K562 (cell line): ENCODE data around the gene NACC1. TPM values are rescaled to one million over a fixed set of nuclear protein-coding genes. Genes with fewer than 3 reads are reported as not detected.
A peak's percentile ranks its signal among the peaks of the same experiment; 100 is the strongest.

Source experiments
- DNMT1 ChIP-seq: fragments of 450-650 bp; IDR thresholded peaks from 2 replicates; pipeline ENCODE4 v1.6.1; 2016; ENCODE audit warnings: antibody characterized with exemption, mild to moderate bottlenecking
- ELF1 ChIP-seq: fragments of 200-800 bp; sonication (Bioruptor generic); IDR thresholded peaks from 2 replicates; pipeline ENCODE4 v1.6.1; 2016; ENCODE audit warnings: missing genetic modification characterization, missing compliant biosample characterization
- MTA1 ChIP-seq: fragments of 450-650 bp; IDR thresholded peaks from 2 replicates; pipeline ENCODE4 v1.6.1; 2017; ENCODE audit warnings: borderline replicate concordance
- NCOA4 ChIP-seq: fragments of 450-650 bp; IDR thresholded peaks from 2 replicates; pipeline ENCODE4 v1.6.1; 2018; ENCODE audit warnings: mild to moderate bottlenecking; ENCODE audit not compliant: partially characterized antibody
- PHB2 ChIP-seq: fragments of 450-650 bp; IDR thresholded peaks from 2 replicates; pipeline ENCODE4 v1.6.1; 2017; ENCODE audit warnings: low read depth
- POLR2H ChIP-seq: IDR thresholded peaks from 2 replicates; pipeline ENCODE4 v1.6.1; 2016; ENCODE audit warnings: missing genetic modification characterization, low read depth, mild to moderate bottlenecking, control low read depth, missing compliant biosample characterization, moderate library complexity
- RHOXF2B ChIP-seq: fragments of 250-450 bp; sonication (Bioruptor Pico); conservative IDR thresholded peaks from 2 replicates; pipeline ENCODE4 v1.5.1; 2021
- SLC30A9 ChIP-seq: fragments of 250-450 bp; sonication (Bioruptor Pico); IDR thresholded peaks from 2 replicates; pipeline ENCODE4 v1.8.0; 2022; ENCODE audit warnings: mild to moderate bottlenecking, moderate library complexity
- ZC3H8 ChIP-seq: fragments of 450-650 bp; IDR thresholded peaks from 2 replicates; pipeline ENCODE4 v1.6.1; 2017
- ZNF23 ChIP-seq: fragments of 250-450 bp; sonication (Bioruptor Pico); IDR thresholded peaks from 2 replicates; pipeline ENCODE4 v1.4.0; 2020; ENCODE audit warnings: mild to moderate bottlenecking
- ZNF3 ChIP-seq: fragments of 250-450 bp; sonication (Bioruptor Pico); IDR thresholded peaks from 2 replicates; pipeline ENCODE4 v1.5.0; 2021; ENCODE audit warnings: mild to moderate bottlenecking, moderate library complexity
- ZNF589 ChIP-seq: fragments of 200-800 bp; sonication (Bioruptor generic); IDR thresholded peaks from 2 replicates; pipeline ENCODE4 v1.6.1; 2016; ENCODE audit warnings: low read depth, missing genetic modification characterization, missing compliant biosample characterization
- ZNF644 ChIP-seq: fragments of 200-800 bp; sonication (Bioruptor generic); IDR thresholded peaks from 2 replicates; pipeline ENCODE4 v1.6.1; 2016; ENCODE audit warnings: low read depth, missing genetic modification characterization, missing compliant biosample characterization
- polyA plus RNA-seq, 8 experiments: library from polyadenylated mRNA; depleted of rRNA in 4 of 8; stranded (reverse) in 5 of 8; unstranded in 3 of 8; fragments of >200 nt; fragmentation: Nextera tagmentation in 2 of 8; fragmentation: Illumina TruSeq in 1 of 8; extraction: Ambion mirVana in 2 of 8; extraction: Trizol in 1 of 8; gene quantifications; 2 replicates each; pipeline versions ENCODE4 v1.2.1 to v1.2.3, GENCODE V29; 2011 to 2014; ENCODE audit warnings: inconsistent platforms in 1 of 8, missing spikeins in 1 of 8
- total RNA-seq, 7 experiments: library from RNA; depleted of rRNA in 6 of 7; stranded (reverse); fragments of >200 nt in 6 of 7; fragmentation: Illumina TruSeq in 2 of 7; extraction: Trizol in 2 of 7; gene quantifications; 2 replicates each; pipeline versions ENCODE4 v1.2.1 to v1.2.3, GENCODE V29; 2011 to 2021; ENCODE audit warnings: low replicate concordance in 1 of 7
- TF ChIP-seq, protein P1 (sequence below): fragments of 250-450 bp; sonication (Bioruptor Pico); IDR thresholded peaks from 2 replicates; pipeline ENCODE4 v1.4.0; 2020; ENCODE audit warnings: mild to moderate bottlenecking, moderate library complexity, borderline replicate concordance
- TF ChIP-seq, protein P2 (sequence below): fragments of 450-650 bp; conservative IDR thresholded peaks from 2 replicates; pipeline ENCODE4 v1.6.1; 2016; ENCODE audit warnings: missing genetic modification characterization, low read depth, mild to moderate bottlenecking, control low read depth, missing compliant biosample characterization
- TF ChIP-seq, protein P3 (sequence below): fragments of 250-450 bp; sonication (Bioruptor Pico); IDR thresholded peaks from 2 replicates; pipeline ENCODE4 v1.4.0; 2020

NACC1 gene
- total and polyA plus RNA-seq, 9 of the 15 experiments (the other 6 are each of a cell fraction or from before 2014, with no cell fraction given) = 0.04 to 96.6 (median 25.8) TPM

DNA sequence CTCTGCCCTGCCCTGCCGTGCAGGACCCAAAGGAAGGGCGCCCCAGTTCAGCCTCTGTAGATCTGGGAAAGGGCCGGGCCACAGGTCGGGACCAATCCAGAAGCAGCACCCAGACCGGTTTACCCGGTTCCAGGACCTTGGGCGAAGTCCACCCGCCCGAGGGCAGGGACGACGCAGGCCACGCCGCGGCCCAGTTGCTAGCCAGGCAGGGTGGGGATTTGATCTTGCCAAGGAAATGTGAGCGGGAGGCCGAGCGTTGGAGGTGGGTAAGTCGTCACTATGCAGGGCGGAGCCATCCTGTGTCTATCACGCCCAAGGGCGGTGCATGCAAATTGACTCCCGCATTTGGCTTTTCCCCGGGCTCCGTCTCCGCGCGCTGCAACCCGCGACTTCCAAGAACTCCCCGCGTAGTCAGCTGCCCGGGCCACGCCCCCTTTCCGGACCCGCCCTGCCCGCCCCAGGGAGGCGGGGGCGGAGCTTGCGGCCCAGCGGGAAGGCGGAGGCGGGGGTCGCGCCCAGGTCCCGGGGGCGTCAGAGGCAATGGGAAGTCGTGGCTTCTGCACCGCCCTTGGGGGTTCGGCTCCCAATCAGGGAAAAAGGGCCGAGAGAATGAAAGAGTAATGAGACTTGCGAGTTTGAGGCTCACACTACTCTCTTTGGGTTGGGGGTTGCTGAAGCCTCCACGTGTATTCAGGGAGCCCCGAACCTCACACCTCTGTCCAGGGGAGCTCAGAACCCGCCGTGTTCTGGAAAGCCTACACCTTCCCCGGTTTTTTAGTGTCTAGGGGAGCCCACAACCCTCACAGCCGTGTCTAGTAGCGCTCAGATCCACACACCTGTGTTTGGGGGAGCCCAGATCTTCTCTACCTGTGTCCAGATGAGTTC is 44.9 kb downstream of the NACC1 start (continued):
- TF ChIP-seq, protein P1, sequence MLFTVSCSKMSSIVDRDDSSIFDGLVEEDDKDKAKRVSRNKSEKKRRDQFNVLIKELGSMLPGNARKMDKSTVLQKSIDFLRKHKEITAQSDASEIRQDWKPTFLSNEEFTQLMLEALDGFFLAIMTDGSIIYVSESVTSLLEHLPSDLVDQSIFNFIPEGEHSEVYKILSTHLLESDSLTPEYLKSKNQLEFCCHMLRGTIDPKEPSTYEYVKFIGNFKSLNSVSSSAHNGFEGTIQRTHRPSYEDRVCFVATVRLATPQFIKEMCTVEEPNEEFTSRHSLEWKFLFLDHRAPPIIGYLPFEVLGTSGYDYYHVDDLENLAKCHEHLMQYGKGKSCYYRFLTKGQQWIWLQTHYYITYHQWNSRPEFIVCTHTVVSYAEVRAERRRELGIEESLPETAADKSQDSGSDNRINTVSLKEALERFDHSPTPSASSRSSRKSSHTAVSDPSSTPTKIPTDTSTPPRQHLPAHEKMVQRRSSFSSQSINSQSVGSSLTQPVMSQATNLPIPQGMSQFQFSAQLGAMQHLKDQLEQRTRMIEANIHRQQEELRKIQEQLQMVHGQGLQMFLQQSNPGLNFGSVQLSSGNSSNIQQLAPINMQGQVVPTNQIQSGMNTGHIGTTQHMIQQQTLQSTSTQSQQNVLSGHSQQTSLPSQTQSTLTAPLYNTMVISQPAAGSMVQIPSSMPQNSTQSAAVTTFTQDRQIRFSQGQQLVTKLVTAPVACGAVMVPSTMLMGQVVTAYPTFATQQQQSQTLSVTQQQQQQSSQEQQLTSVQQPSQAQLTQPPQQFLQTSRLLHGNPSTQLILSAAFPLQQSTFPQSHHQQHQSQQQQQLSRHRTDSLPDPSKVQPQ (CRISPR knock-in tag) = 0 out of 2 replicates have a peak, but pooled peaks have one; percentile 24
- no peak for TF ChIP-seq MTA1
- TF ChIP-seq NCOA4 = no peak
- no peak for TF ChIP-seq ZNF644 (tag)
- TF ChIP-seq ZNF589 (CRISPR knock-in tag) = no peak
- TF ChIP-seq, protein P2, sequence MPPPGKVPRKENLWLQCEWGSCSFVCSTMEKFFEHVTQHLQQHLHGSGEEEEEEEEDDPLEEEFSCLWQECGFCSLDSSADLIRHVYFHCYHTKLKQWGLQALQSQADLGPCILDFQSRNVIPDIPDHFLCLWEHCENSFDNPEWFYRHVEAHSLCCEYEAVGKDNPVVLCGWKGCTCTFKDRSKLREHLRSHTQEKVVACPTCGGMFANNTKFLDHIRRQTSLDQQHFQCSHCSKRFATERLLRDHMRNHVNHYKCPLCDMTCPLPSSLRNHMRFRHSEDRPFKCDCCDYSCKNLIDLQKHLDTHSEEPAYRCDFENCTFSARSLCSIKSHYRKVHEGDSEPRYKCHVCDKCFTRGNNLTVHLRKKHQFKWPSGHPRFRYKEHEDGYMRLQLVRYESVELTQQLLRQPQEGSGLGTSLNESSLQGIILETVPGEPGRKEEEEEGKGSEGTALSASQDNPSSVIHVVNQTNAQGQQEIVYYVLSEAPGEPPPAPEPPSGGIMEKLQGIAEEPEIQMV (tag) = no peak
- no peak for TF ChIP-seq ZNF3 (CRISPR knock-in tag)
- TF ChIP-seq RHOXF2B = no peak
- TF ChIP-seq ZNF23 (CRISPR knock-in tag) = no peak
- TF ChIP-seq, protein P3, sequence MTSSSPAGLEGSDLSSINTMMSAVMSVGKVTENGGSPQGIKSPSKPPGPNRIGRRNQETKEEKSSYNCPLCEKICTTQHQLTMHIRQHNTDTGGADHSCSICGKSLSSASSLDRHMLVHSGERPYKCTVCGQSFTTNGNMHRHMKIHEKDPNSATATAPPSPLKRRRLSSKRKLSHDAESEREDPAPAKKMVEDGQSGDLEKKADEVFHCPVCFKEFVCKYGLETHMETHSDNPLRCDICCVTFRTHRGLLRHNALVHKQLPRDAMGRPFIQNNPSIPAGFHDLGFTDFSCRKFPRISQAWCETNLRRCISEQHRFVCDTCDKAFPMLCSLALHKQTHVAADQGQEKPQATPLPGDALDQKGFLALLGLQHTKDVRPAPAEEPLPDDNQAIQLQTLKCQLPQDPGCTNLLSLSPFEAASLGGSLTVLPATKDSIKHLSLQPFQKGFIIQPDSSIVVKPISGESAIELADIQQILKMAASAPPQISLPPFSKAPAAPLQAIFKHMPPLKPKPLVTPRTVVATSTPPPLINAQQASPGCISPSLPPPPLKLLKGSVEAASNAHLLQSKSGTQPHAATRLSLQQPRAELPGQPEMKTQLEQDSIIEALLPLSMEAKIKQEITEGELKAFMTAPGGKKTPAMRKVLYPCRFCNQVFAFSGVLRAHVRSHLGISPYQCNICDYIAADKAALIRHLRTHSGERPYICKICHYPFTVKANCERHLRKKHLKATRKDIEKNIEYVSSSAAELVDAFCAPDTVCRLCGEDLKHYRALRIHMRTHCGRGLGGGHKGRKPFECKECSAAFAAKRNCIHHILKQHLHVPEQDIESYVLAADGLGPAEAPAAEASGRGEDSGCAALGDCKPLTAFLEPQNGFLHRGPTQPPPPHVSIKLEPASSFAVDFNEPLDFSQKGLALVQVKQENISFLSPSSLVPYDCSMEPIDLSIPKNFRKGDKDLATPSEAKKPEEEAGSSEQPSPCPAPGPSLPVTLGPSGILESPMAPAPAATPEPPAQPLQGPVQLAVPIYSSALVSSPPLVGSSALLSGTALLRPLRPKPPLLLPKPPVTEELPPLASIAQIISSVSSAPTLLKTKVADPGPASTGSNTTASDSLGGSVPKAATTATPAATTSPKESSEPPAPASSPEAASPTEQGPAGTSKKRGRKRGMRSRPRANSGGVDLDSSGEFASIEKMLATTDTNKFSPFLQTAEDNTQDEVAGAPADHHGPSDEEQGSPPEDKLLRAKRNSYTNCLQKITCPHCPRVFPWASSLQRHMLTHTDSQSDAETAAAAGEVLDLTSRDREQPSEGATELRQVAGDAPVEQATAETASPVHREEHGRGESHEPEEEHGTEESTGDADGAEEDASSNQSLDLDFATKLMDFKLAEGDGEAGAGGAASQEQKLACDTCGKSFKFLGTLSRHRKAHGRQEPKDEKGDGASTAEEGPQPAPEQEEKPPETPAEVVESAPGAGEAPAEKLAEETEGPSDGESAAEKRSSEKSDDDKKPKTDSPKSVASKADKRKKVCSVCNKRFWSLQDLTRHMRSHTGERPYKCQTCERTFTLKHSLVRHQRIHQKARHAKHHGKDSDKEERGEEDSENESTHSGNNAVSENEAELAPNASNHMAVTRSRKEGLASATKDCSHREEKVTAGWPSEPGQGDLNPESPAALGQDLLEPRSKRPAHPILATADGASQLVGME = peak; percentile 18; the same call in 1 of the 2 replicates
- peak; percentile 76 for TF ChIP-seq POLR2H (tag)
- no peak for TF ChIP-seq PHB2
- no peak for TF ChIP-seq DNMT1
- TF ChIP-seq ELF1 (tag) = no peak
- no peak for TF ChIP-seq ZC3H8
- no peak for TF ChIP-seq SLC30A9
